A673 (cell line): ENCODE data around the gene GLO1. TPM values are rescaled to one million over a fixed set of nuclear protein-coding genes. Genes with fewer than 3 reads are reported as not detected.
A peak's percentile ranks its signal among the peaks of the same experiment; 100 is the strongest.

Experiments
- BruUV-seq: library from RNA; stranded (reverse); fragments of 400-500 nt; replicated peaks from 2 replicates; lab custom pipeline; 2021; lab: Mats Ljungman, UMichigan
- CTCF ChIA-PET: fragments of 300-600 bp; sonication (Branson Sonifier 250); formaldehyde crosslinking; loops from one replicate; lab custom pipeline; 2022; ENCODE audit warnings: antibody characterized with exemption; lab: Charles Lee
- POLR2A ChIA-PET: fragments of 300-600 bp; sonication (Branson Sonifier 250); formaldehyde crosslinking; loops from one replicate; lab custom pipeline; 2022; ENCODE audit warnings: antibody characterized with exemption; ENCODE audit not compliant: low non-redundant PET; lab: Charles Lee
- DNase-seq: peaks from one replicate; pipeline ENCODE4 v3.0.0-alpha.2; 2015; ENCODE audit warnings: low spot score
- H3K27ac ChIP-seq: fragments of 200-600 bp; sonication (generic); 2 replicates; pipeline ENCODE4 v1.5.1; 2016; ENCODE audit warnings: mixed run types, low read depth, mild to moderate bottlenecking, mixed read lengths, antibody characterized with exemption, low read length; ENCODE audit not compliant: poor library complexity, severe bottlenecking
- H3K27me3 ChIP-seq: fragments of 200-600 bp; sonication (generic); replicated peaks from 2 replicates; pipeline ENCODE4 v1.6.1; 2017; ENCODE audit warnings: mixed run types, low read depth, mild to moderate bottlenecking, mixed read lengths, antibody characterized with exemption, low read length; ENCODE audit not compliant: insufficient read depth, poor library complexity
- H3K36me3 ChIP-seq: fragments of 200-600 bp; sonication (generic); 2 replicates; pipeline ENCODE4 v1.6.1; 2016; ENCODE audit warnings: mixed run types, mild to moderate bottlenecking, mixed read lengths, antibody characterized with exemption, low read length; ENCODE audit not compliant: insufficient read depth, poor library complexity, severe bottlenecking
- H3K4me1 ChIP-seq: fragments of 200-600 bp; sonication (generic); 2 replicates; pipeline ENCODE4 v1.6.1; 2017; ENCODE audit warnings: mixed run types, mild to moderate bottlenecking, mixed read lengths, antibody characterized with exemption, low read length; ENCODE audit not compliant: insufficient read depth, poor library complexity, severe bottlenecking
- H3K4me3 ChIP-seq: fragments of 200-600 bp; sonication (generic); 2 replicates; pipeline ENCODE4 v1.5.1; 2016; ENCODE audit warnings: low read depth, mixed run types, mild to moderate bottlenecking, mixed read lengths, low read length; ENCODE audit not compliant: poor library complexity, severe bottlenecking
- H3K9me3 ChIP-seq: fragments of 200-600 bp; sonication (generic); 2 replicates; pipeline ENCODE4 v1.6.1; 2016; ENCODE audit warnings: mixed run types, low read depth, mild to moderate bottlenecking, mixed read lengths, antibody characterized with exemption, low read length; ENCODE audit not compliant: poor library complexity, severe bottlenecking
- CTCF ChIP-seq: fragments of 300-800, 200-600 bp; sonication (generic); conservative IDR thresholded peaks from 2 replicates; pipeline ENCODE4 v1.5.1; 2017; ENCODE audit warnings: low read depth, mild to moderate bottlenecking, antibody characterized with exemption, low read length, moderate library complexity, mixed read lengths
- EZH2 ChIP-seq: fragments of 200-600 bp; sonication (generic); IDR thresholded peaks from 2 replicates; pipeline ENCODE4 v1.6.1; 2017; ENCODE audit warnings: borderline replicate concordance, low read depth, mild to moderate bottlenecking, mixed read lengths, antibody characterized with exemption, low read length; ENCODE audit not compliant: poor library complexity, severe bottlenecking
- intact Hi-C: fragments of 100-400 bp; cut with micrococcal nuclease; formaldehyde crosslinking; loops from one replicate; pipeline ENCODE4 v1.10.0; 2022; ENCODE audit not compliant: unreplicated experiment
- total RNA-seq: library from RNA; stranded (reverse); gene quantifications from 2 replicates; pipeline ENCODE4 v1.2.3, GENCODE V29; 2021

GLO1 gene
- total RNA-seq, 1 experiment from 2014 or later, result 183 TPM

- H3K27me3 ChIP-seq, result peaks cover 4% of the 10 kb centered on the region
- ChIA-PET POLR2A (no interaction called here), CTCF (no interaction called here)
- BruUV-seq, result no TSS peak
- TF ChIP-seq CTCF (no peak), EZH2 (no peak)
- peak; percentile 38 for DNase-seq
- no peaks in the 10 kb centered on the region for H3K36me3 ChIP-seq
- H3K4me3 ChIP-seq, result no peak overlapping the region
- intact Hi-C loops, result no loop called here
- peaks cover 8% of the 10 kb centered on the region for H3K4me1 ChIP-seq
- no peak overlapping the region for H3K27ac ChIP-seq
- H3K9me3 ChIP-seq, result no peaks in the 10 kb centered on the region
Measured at GRCh38 chr6:38730140-38730862, 27.4 kb upstream of the GLO1 start.

- no peaks in the 10 kb centered on the region for H3K27me3 ChIP-seq
- no peaks in the 10 kb centered on the region for H3K9me3 ChIP-seq
- peaks cover 8% of the 10 kb centered on the region for H3K4me1 ChIP-seq
- no peak overlapping the region for H3K4me3 ChIP-seq
- no peaks in the 10 kb centered on the region for H3K36me3 ChIP-seq
- no peak overlapping the region for H3K27ac ChIP-seq
- intact Hi-C loops, result no loop called here
- POLR2A ChIA-PET, result no interaction called here
- BruUV-seq, result no TSS peak
- CTCF ChIA-PET, result no interaction called here
- TF ChIP-seq CTCF (no peak), EZH2 (no peak)
- DNase-seq, result no peak
Measured at GRCh38 chr6:38728203-38728602, 25.3 kb upstream of the GLO1 start.

GRCh38 chr6:38725414-38726183 is 22.7 kb upstream of the GLO1 start:
- intact Hi-C loops, result no loop called here
- Histone ChIP-seq H3K9me3 (no peaks in the 10 kb centered on the region), H3K36me3 (no peaks in the 10 kb centered on the region), H3K4me1 (peaks cover 7% of the 10 kb centered on the region), H3K27ac (no peak overlapping the region), H3K4me3 (no peak overlapping the region), H3K27me3 (no peaks in the 10 kb centered on the region)
- ChIA-PET POLR2A (no interaction called here), CTCF (no interaction called here)
- no TSS peak for BruUV-seq
- TF ChIP-seq CTCF (no peak), EZH2 (no peak)
- DNase-seq, result no peak
